Sigmoid colon (tissue), 7 donors: ENCODE measurements around the gene UBASH3A. TPM values are rescaled to one million over a fixed set of nuclear protein-coding genes. Genes with fewer than 3 reads are reported as not detected.

ENCODE experiments used
- DNase-seq: peaks from one replicate; pipeline ENCODE4 v3.0.0-alpha.2; 2019
- H3K27ac ChIP-seq, 4 donors: fragments of 200-600 bp; sonication (generic); one replicate each; pipeline ENCODE4 v1.5.1; 2016 to 2019; ENCODE audit warnings: mild to moderate bottlenecking in 1 of 4
- H3K27me3 ChIP-seq, 3 donors: fragments of 200-600 bp; sonication (generic); one replicate each; pipeline ENCODE4 v1.5.1; 2019; ENCODE audit warnings: mild to moderate bottlenecking in 1 of 3
- H3K36me3 ChIP-seq, 4 donors: fragments of 200-600 bp; sonication (generic); one replicate each; pipeline ENCODE4 v1.5.1; 2016 to 2019
- H3K4me1 ChIP-seq, 4 donors: fragments of 200-600 bp; sonication (generic); one replicate each; pipeline ENCODE4 v1.5.1; 2017 to 2019
- H3K4me3 ChIP-seq, 4 donors: fragments of 200-600 bp; sonication (generic); one replicate each; pipeline ENCODE4 v1.5.1; 2017 to 2019; ENCODE audit warnings: mild to moderate bottlenecking in 2 of 4, moderate library complexity in 1 of 4
- H3K9me3 ChIP-seq, 4 donors: fragments of 200-600 bp in 3 of 4; sonication (generic) in 3 of 4; one replicate each; pipeline versions ENCODE4 v1.5.1 to v1.6.1; 2013 to 2019
- CTCF ChIP-seq, 4 experiments: fragments of 450-650 bp in 3 of 4; fragments of 200-600 bp in 1 of 4; IDR thresholded peaks; one replicate each; pipeline ENCODE4 v1.5.1; 2016 to 2019; ENCODE audit warnings: antibody characterized with exemption in 4 of 4, mild to moderate bottlenecking in 3 of 4, moderate library complexity in 2 of 4
- EP300 ChIP-seq, 4 donors: sonication (generic); formaldehyde crosslinking; IDR thresholded peaks; one replicate each; pipeline ENCODE4 v1.6.1; 2017; ENCODE audit warnings: antibody characterized with exemption in 4 of 4
- POLR2A ChIP-seq, 2 donors: fragments of 450-650 bp; IDR thresholded peaks; one replicate each; pipeline ENCODE4 v1.6.1; 2016; ENCODE audit warnings: antibody characterized with exemption in 2 of 2, mild to moderate bottlenecking in 2 of 2, moderate library complexity in 2 of 2
- POLR2AphosphoS5 ChIP-seq, 4 donors: sonication (generic); formaldehyde crosslinking; IDR thresholded peaks; one replicate each; pipeline ENCODE4 v1.6.1; 2017; ENCODE audit warnings: antibody characterized with exemption in 4 of 4
- WGBS, 2 donors: extraction: QIAGEN DNeasy Blood & Tissue Kit; methylation state at CpG; one replicate each; pipeline ENCODE4 v1.1.7; 2013; 5-methylcytosine and 5-hydroxymethylcytosine counted together
- intact Hi-C: fragments of 100-400 bp; cut with DNase I; formaldehyde crosslinking; loops from one replicate; pipeline ENCODE4 v1.15.1; 2023
- polyA plus RNA-seq, 3 donors: library from polyadenylated mRNA; stranded (reverse); fragments of 200-250 nt; gene quantifications; one replicate each; pipeline ENCODE4 v1.2.3, GENCODE V29; 2013
- total RNA-seq, 4 donors: library from RNA; depleted of rRNA; stranded (reverse); fragments of >200 nt; gene quantifications; one replicate each; pipeline ENCODE4 v1.1.0, GENCODE V29; 2016
- donor health status: healthy with polysubstance abuse.
- donor health status: Bipolar disorder and iron deficiency.
- donor health status: healthy.

UBASH3A gene
- total and polyA plus RNA-seq, 7 donors: 3.9 TPM; not detected in 6

GRCh38 chr21:42463861-42464515 lies 60.3 kb downstream of the UBASH3A start:
- intact Hi-C loops: no loop called here
- Histone ChIP-seq H3K4me1 (peaks cover 0 to 6% (median 0%) of the 10 kb centered on the region in 4 donors), H3K27ac (no peak overlapping the region), H3K9me3 (no peaks in the 10 kb centered on the region), H3K36me3 (no peaks in the 10 kb centered on the region), H3K4me3 (no peak overlapping the region), H3K27me3 (no peaks in the 10 kb centered on the region)
- 63 to 69% methylated on average over 17 of the region's 17 CpGs for WGBS, 2 donors
- no peak for DNase-seq
- no peak for TF ChIP-seq POLR2AphosphoS5 (IDR thresholded peaks at IDR 0.05)
- no peak for TF ChIP-seq POLR2A (IDR thresholded peaks at IDR 0.05)
- TF ChIP-seq CTCF (IDR thresholded peaks at IDR 0.05): no peak
- no peak for TF ChIP-seq EP300 (IDR thresholded peaks at IDR 0.05)

GRCh38 chr21:42465008-42465802 lies 61.5 kb downstream of the UBASH3A start:
- no peaks in the 10 kb centered on the region for H3K9me3 ChIP-seq
- DNase-seq: no peak
- WGBS, 2 donors: 21 to 29% methylated on average over 8 of the region's 8 CpGs
- no peaks in the 10 kb centered on the region for H3K27me3 ChIP-seq
- peaks cover 0 to 6% (median 0%) of the 10 kb centered on the region in 4 donors for H3K4me1 ChIP-seq
- TF ChIP-seq CTCF (IDR thresholded peaks at IDR 0.05) (no peak), POLR2AphosphoS5 (IDR thresholded peaks at IDR 0.05) (no peak), EP300 (IDR thresholded peaks at IDR 0.05) (no peak), POLR2A (IDR thresholded peaks at IDR 0.05) (no peak)
- no peak overlapping the region for H3K27ac ChIP-seq
- intact Hi-C loops: no loop called here
- no peaks in the 10 kb centered on the region for H3K36me3 ChIP-seq
- no peak overlapping the region for H3K4me3 ChIP-seq

- intact Hi-C loops: no loop called here
- 69 to 87% methylated on average over 3 of the region's 3 CpGs for WGBS, 2 donors
These were observed 62.1 kb downstream of the UBASH3A start for GRCh38 chr21:42465803-42466127.

GRCh38 chr21:42466700-42467099 lies 63.0 kb downstream of the UBASH3A start:
- H3K36me3 ChIP-seq: no peaks in the 10 kb centered on the region
- no peak for DNase-seq
- intact Hi-C loops: no loop called here
- H3K4me1 ChIP-seq: peaks cover 0 to 6% (median 0%) of the 10 kb centered on the region in 4 donors
- TF ChIP-seq POLR2AphosphoS5 (IDR thresholded peaks at IDR 0.05) (no peak), CTCF (IDR thresholded peaks at IDR 0.05) (no peak), POLR2A (IDR thresholded peaks at IDR 0.05) (no peak), EP300 (IDR thresholded peaks at IDR 0.05) (no peak)
- no peak overlapping the region for H3K4me3 ChIP-seq
- H3K27ac ChIP-seq: no peak overlapping the region
- H3K9me3 ChIP-seq: no peaks in the 10 kb centered on the region
- WGBS, 2 donors: 94 to 97% methylated on average over 10 of the region's 10 CpGs
- no peaks in the 10 kb centered on the region for H3K27me3 ChIP-seq

More at GRCh38 chr21:42465803-42466127, 62.1 kb downstream of the UBASH3A start:
- Histone ChIP-seq H3K27me3 (no peaks in the 10 kb centered on the region), H3K36me3 (no peaks in the 10 kb centered on the region), H3K4me1 (peaks cover 0 to 6% (median 0%) of the 10 kb centered on the region in 4 donors), H3K4me3 (no peak overlapping the region), H3K27ac (no peak overlapping the region), H3K9me3 (no peaks in the 10 kb centered on the region)
- no peak for TF ChIP-seq EP300 (IDR thresholded peaks at IDR 0.05)
- TF ChIP-seq POLR2AphosphoS5 (IDR thresholded peaks at IDR 0.05): no peak
- no peak for TF ChIP-seq CTCF (IDR thresholded peaks at IDR 0.05)
- TF ChIP-seq POLR2A (IDR thresholded peaks at IDR 0.05): no peak
- no peak for DNase-seq
